NCI-H345 treated with DMSO at 0.1 percent for 48 hours (cell line): ENCODE results near the gene TYK2.

Experiments used
- DNase-seq: peaks from one replicate; lab custom pipeline; 2025; ENCODE audit not compliant: unreplicated experiment; lab: John Stamatoyannopoulos, UW

TYK2 gene

DNA sequence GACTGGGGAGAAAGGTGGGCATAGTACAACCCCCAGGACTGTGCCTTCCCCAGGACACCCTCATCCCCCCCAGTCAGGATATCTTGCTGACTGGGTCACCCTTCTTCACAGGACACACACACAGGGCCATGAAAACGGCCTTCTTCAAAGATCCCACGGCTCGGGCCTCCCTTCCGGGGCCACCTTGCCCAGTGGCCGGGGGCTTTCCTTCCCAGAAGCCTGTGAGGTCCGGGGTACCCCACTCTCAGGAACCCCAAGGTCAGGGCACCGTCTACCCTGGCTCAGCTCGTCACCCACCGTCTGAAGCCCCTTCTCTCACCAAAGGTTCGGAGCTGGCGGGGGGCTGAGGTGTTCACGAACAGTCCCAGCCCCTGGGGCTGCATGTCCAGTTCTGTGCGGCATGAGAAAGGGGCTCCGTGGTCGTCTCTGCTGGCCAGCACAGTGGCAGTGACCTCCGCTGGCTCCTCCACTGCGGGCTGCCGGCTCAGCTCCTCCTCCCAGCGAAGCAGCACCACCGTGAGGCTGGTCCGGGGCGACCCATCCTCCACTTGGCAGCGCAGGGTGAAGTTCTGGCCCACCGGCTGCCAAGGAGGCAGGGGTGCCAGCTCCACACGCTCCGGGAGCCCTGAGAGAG, 44.9 kb downstream of the TYK2 start:
- DNase-seq: no peak

DNA sequence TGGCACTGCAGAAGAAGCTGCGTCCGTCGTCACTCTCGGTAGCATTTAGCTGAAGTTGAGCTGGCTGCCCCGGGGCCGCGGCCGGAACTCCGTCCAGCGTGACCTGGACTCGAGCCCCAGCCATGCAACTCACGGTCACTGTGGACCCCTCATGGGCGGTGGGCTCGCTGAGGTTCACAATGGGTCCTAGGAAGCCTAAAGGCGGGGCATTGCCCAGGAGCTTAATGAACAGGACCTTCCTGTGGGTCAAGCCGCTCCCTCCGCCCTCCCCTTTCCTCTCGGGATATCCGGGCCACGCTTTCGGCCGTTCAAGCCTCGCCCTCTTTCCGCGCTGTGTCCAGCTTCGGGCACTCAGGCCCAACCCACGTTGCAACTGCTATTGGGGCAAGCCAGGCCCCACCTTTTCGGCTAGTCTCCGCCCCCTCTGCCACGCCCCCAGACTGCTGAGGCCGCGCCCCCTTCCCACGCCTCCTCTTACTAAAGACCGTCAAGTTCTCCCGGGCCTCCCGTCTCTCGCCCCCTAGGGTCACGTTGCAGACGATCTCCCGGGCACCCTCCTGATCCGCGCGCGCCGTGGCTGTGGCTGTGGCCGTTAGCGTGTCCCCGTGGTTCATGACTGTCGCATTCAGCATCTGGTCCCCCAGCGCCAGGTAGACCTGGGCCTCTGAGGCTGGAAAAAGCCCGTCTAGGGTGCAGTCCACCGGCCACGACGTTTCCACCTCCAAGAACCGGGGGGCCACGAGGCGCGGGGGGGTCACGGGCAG, 45.6 kb downstream of the TYK2 start:
- DNase-seq: peak; percentile 36

DNA sequence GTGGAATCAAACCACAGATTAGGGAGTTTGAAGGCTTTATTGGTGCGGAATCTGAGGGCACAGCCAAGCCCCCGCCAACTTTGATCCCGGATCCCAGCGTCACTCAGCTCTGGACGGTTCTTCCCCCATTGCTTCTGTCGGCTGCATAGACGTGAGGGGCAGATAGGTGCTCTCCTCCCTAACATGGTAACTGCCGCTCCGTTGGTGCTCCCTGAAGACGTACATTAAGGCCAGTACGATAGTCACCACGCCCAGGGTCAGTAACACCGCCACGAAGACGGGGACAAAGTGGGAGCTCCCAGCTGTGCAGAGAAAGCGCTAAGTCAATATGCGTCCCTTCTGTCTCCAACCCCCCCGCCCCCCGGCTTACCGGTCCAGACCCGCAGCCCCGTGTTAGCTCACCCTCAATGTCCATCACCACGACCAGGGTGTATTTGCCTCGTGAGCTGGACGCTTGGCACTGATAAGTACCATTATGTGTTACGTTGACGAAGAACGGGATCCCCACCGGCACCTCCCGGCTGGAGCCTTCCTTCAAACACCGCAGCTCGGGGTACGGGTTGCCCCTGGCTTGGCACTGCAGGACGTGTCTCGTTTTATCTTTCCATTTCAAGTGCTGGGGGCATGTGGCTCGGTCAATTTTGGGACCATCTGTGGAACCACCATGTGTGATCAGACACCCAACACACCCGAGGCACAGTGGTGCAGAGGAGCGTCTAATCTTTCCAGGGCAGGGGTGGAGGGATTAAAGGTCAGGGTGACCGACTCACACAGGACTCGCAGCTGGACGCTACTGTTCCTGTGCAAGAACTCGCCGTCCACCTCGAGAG, 46.4 kb downstream of the TYK2 start:
- DNase-seq: peak; percentile 68

DNA sequence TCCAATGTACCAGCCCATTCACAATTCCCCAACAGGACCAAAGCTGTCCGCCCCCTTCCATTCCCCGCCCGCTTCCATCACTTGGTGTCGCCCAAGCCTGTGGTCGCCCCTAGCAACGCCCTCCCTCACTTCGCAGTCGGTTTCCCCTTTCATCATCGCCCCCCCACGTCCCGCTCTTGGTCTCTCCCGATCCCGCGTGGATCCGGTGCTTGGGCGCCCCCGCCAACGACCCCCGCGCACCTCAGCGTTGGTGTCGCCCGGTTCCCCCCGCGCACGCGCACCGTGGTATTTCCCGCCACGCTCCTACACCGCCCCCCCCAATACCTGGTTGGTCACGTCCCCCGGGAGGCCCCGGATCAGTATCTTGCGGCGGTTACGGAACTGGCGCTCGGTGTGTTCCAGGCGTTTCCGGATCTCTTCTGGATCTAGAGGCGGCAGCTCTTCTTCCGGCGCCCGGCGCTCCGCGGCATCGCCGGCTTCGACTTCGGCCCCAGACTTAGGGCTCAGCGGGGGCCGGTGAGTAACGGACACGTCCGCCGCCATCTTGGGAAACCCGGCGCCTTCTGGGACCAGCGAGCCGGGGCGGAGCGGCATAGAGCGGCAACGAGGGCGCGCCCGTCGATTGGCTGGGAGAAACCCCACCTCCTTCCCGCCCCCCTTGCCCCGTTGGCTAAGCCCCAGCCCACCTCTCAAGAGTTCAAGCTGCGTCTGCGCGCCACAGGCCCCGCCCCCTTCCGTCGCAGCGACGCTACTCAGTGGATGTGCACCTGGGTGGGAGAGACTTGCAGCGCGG, 47.2 kb downstream of the TYK2 start, which contains the start of gene RAVER1:
Gene RAVER1 (minus strand): TSS at position 565 of the 793 bp plus-strand sequence. CDS start 22 bp downstream, at position 543.
- peak; percentile 93 for DNase-seq

DNA sequence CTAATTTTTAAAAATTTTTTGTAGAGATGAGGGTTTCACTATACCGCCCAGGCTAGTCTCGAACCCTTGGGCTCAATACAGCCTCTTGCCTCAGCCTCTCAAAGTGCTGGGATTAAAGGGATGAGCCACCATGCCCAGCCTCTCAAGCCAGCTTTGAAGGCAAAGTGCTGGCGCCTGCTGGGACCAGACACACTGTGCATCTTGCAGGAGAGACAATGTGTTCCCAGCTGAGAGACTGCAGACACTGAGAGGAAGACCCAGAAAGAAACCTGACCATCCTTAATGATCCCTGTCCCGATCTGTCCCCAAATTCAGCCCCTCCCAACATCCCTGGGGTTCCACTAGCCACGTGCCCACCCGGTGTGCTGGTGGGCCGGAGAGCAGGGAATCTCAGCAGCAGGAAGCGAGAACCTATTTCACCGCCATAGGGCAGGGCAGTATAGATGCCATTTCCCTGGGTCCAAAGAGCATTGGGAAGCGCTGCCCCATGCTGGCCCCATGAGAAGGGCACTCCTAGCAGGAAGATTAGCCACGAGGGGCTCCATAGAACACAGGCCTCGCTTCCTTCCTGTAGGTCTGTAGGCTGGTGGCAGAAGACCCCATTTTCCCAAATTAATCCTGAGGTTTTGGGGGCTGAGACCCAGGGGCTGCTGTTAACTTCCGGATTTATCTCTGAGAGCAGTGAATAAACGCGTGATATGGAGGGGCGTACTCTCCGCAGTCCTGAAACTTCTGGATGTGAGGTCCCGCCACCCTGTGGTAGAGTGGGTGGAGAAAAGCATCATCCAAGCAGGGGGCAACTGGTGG, 48.0 kb downstream of the TYK2 start:
- no peak for DNase-seq

DNA sequence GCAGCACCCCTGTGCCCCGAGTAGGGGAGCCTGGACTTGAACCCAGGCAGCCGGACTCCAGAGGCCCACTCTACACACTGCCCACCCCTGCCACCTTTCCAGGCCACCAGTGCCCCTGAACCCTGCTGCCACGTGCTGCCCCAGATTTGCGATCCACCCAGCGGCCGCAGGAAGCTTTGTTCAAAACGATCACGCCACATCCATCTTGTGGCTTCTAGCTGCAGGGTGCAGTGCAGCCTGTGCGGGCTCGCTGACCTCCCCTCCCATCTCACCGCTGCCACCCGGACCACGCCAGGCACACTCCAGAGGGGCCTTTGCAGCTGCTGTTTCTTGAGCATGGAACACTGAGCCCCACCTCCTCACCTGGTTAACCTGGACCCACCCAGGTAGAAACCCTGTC, 50.8 kb downstream of the TYK2 start:
- no peak for DNase-seq

DNA sequence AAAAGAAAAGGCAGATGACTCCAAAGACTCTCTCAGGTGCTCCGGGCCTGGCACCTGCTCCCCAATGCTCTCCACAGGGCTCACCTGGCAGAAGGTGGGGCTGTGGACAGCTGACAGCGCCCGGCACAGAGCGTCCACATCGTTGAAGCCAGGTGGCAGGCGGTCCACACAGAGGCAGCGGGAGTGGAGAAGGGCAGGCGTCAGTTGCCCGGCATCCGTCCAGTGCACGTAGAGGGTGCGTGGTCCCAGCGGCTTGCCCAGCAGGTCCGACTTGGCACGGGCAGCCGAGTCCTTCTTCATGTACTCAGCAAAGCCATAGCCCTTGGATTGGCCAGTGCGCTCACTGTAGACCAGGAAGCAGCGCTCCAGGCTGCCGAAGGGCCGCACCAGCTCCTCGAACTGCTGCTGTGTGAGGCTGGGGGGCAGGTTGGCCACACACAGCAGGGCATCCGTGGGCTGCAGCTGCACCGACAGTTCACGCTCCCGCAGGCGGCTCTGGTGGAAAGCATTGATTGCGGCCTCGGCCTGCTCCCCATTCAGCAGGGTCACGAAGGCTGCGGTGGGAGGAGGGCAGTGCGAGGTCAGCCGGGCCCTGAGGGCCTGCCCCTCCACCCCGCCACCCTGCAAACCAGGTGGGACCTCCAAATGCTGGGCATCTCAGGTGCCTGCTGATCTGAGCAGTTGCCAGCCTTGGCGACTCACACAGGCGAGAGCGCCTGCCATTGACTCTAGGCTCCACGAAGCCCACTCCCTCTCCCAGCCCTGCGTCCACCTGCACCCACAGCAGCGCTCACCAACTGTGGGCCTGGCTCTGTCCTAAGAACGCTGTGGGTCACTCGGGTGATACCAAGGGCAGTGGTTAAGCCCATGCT, 51.6 kb downstream of the TYK2 start:
- no peak for DNase-seq

DNA sequence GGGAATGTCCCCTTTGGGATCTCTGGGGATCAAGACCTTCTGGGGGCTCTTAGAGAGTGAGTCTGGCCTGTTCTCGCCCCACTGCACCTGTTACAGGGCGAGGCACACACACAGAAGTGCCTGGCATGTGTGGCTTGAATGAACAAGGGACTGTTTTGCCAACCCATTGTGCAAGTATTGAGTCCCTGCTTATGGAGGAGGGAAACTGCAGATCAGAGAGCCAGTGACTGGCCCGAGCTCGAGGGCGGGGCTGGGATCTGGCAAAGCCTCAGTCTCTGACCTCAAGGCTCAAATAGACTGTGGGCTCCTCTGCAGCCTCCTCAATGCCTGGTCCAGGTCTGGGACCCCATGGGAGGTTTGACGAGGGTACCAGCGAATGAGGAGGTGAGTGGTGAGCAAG, 52.6 kb downstream of the TYK2 start:
- no peak for DNase-seq

DNA sequence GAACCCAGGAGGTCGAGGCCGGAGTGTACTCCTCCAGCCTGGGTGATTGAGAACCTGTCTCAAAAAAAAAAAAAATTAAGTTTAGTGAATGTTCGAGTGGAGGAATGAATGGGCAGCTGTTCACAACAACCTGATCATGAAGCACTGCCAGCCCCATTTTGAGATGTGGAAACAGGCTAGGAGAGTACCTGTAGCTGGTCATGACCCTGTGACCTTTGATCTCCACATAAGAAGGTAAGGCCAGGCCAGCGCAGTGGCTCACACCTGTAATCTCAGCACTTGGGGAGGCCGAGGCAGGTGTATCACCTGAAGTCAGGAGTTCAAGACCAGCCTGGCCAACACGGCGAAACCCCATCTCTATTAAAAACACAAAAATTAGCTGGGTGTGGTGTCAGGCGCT, 54.6 kb downstream of the TYK2 start:
- DNase-seq: no peak

DNA sequence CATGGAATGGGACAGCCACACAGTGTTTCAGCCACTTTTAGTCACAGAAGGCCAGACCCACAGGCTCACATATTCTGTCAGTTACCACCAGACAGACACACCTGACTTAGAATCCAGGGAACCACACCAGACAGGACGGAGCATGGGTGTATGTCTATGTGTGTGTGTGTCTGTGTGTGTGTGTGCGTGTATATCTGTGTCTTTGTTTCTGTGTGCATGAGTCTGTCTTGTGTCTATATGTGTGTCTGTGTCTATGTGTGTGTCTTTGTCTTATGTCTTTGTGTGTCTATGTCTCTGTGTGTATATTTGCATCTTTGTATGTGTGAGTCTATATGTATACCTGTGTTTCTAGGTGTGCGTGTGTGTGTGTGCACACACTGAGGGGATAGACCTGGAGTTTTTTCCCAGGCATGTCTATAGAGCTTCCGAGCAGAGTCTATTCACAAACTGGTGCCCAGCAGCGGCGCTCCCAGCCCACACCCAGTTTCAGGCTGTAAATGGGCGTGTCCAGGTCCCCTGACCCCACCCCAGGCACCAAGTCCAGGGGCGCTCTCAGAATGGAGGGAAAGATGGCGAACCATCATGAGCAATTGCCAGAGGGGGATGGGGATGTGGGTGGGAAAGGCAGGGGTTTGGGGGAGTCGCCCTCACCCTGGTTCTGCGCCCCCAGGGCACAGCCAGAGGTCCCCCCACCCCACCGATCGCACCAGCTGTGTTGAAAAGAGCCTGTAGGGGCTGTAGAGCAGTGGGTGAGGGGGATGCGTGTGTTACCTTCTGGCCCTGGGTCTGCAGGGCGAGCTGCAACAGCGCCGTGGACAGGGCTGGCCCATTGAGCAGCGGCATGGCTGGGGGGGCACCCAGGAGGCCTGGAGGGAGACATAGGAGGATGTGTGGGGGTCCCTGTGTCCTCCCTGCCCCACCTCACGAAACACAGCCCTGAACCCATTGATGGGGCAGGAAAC, 58.2 kb downstream of the TYK2 start:
- no peak for DNase-seq

DNA sequence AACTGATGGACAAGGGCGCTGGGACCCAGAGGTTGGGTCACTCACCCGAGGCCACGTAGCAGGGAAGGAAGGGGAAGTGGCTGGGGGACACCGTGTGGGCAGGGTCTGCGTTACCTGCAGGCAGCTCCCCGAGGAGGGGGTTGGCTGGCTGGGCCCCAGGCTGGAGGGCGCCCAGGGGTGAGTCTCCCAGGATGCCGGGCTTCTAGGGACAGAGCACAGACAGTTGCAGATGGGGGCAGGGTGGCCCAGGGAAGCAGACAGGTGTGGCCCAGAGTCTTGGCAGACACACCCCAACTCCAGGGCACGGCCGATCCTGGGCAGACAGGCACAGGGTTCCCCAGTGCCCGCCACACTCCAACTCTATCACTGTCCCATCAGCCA, 59.0 kb downstream of the TYK2 start:
- DNase-seq: no peak

DNA sequence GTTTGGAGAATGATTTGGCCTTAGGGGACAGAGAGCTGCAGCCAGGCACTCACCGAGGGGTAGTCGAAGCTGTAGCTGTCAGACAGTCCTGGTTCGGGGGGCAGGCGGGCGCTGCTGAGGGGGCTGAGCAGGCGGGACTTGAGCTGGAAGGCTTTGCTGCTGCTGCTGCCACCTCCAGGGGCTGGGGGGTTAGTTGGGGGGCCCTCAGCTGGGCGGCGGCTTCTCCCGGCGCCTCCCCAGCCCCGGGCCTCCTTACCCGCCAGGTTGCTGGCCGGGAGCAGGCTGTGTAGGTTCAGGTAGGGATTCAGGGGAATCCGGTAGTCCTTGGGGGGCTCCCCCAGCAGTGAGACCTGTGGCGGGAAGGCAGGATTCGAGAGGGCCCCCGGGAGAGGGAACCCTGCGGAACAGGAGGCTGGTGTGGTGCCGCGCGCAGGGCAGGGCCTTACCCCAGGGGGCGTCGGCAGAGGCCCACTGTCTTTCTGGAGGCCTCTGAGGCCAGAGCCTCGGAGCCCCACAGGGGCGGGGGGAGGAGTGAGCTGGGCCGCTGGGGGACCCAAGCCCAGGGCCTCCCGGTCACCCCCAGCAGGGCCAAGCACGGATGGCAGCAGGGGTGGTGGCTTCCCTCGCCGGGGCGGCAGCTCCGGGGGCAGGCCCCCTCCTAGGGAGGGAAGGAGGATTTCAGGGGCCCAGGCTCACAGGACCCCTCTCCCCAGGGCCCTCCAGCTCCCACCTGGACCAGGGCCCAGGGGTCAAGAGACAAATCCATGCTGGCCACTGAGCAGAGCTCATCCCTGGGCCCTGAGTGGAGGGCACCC, 59.6 kb downstream of the TYK2 start:
- DNase-seq: no peak

DNA sequence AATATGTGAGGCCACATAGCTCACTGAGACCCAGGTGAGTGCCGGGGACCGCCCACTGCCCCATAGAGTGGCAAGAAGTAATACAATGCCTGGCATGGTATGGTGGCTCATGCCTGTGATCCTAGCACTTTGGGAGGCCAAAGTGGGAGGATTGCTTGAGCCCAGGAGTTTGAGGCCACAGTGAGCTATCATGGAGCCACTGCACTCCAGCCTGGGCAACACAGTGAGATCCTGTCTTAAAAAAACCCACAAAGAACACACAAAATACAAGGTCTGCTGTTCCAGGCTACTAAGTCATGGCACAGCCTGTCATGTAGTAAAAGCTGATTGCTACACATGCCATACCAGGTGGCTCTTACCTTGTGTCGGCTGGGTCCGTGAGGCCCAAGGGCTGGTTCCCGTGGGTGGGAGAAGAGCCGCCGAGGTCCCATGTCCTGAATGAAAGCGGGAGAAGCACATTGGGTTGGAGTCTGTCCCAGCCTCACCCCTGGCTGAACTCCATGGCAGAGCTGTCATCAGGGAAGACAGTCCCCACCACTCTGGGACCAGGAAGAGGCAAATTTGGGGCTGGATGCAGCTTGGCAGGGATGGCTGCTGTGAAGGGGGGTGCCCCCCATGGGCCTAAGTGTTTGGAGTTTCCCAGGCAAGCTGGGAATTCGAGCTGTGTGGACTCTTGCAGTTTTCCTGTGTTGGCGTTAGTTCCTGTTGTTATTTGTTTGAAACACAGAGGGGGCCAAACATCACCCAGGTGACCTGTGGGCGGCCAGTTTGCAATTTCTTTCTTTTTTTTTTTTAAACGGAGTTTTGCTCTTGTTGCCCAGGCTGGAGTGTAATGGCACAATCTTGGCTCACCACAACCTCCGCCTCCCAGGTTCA, 61.3 kb downstream of the TYK2 start:
- DNase-seq: no peak

DNA sequence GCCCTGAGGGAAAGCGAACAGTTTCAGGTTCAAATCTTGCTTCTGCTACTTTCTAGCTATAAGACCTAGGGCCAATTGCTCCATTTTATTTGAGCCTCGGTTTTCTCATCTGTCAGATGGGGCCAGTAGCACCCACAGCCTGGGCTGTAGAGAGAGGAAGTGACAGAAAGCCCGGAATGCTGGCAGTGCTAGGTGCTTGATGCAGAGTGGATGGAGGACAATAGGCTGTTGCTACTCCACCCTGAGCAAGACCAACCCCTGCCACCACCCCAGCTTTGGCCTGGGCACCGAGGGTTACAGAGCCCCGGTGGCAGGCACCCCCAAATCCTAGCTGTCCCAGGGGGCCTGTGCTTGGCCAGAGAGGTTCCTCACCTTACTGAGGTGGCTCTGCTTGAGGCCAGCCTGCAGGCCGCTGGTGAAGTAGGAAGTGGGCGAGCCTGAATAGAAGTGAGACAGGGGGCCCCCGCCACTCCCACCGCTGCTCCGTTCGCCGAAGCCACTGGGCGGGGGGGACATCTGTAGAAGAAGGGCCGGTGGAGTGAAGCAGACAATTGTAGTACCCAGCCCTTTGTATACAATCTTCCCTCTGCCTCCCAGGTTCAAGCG, 62.4 kb downstream of the TYK2 start:
- DNase-seq: no peak

DNA sequence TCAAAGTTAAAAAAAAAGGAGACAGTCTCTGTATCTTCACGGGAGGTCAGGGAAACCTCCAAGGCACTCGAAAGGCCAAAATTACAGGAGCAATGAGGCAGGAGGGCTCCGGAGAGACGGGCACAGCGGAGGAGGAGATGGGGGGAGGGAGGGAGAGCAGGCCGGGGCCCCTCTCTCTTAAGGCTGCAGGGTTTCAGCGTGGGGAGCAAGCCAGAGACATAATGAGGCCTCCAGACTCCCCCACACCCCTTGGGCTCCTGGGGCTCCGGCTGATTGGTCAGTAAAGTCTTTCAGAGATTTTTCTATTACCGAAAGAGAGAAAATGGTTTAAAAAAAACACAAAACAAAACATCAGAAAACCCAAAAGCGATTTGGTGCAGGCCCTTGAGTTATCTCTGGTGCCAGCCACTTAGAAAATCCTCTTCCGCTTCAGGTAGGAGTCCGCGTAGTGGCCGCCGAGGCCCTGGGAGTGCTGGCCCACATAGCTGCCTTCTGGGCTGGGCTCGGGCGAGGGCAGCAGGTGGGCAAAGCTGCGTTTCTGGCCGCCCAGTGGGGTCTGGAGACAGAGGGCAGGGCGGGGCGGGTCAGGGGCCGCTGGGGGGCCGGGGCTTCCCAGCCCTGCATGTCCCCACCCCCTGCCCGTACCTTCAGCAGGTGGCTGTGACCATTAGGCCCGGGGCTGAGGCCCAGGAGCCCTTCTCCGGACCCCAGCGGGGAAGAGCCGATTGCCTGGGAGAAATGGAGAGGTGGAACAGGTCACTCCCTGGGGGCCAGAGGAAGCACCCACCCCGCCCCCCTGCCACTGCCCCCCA, 63.1 kb downstream of the TYK2 start:
- no peak for DNase-seq
